ENCODE data around the gene ADGRD2. TPM values are rescaled to one million over a fixed set of nuclear protein-coding genes. Genes with fewer than 3 reads are reported as not detected.

ADGRD2 gene
- total and polyA plus RNA-seq, 2 of the 13 experiments (the other 11 are each of a cell fraction or from before 2014, with no cell fraction given): not detected

- TF ChIP-seq ZBTB4 (CRISPR knock-in tag; IDR thresholded peaks at IDR 0.05; ENCODE audit: borderline replicate concordance): peak; percentile 59; the same call in 1 of the 2 replicates
- 0 out of 2 replicates have a peak, but pooled peaks have one; percentile 29 for TF ChIP-seq NCOA1 (CRISPR knock-in tag; IDR thresholded peaks at IDR 0.05)
- TF ChIP-seq RXRA (CRISPR knock-in tag; IDR thresholded peaks at IDR 0.05): peak; percentile 26; the same call in 1 of the 2 replicates
- no peak for TF ChIP-seq MAFF (IDR thresholded peaks at IDR 0.05; ENCODE audit: low read depth, low read length)
- no peak for TF ChIP-seq ZNF597 (CRISPR knock-in tag; IDR thresholded peaks at IDR 0.05)
- TF ChIP-seq SALL2 (CRISPR knock-in tag; IDR thresholded peaks at IDR 0.05): no peak
- TF ChIP-seq ARID3A (IDR thresholded peaks at IDR 0.05; ENCODE audit: low read depth, low read length): no peak
- TF ChIP-seq ZMYM3 (CRISPR knock-in tag; IDR thresholded peaks at IDR 0.05): peak; percentile 82
- no peak for TF ChIP-seq TCF7L2 (IDR thresholded peaks at IDR 0.05; ENCODE audit: low read depth, low read length)
- TF ChIP-seq REPIN1 (CRISPR knock-in tag; IDR thresholded peaks at IDR 0.05; ENCODE audit: borderline replicate concordance, low read depth): 0 out of 2 replicates have a peak, but pooled peaks have one; percentile 26
- TF ChIP-seq ZNF883 (CRISPR knock-in tag; IDR thresholded peaks at IDR 0.05; ENCODE audit: not compliant biosample characterization): no peak
- TF ChIP-seq ZGPAT (CRISPR knock-in tag; IDR thresholded peaks at IDR 0.05): no peak
- TF ChIP-seq SIX1 (CRISPR knock-in tag; IDR thresholded peaks at IDR 0.05; ENCODE audit: borderline replicate concordance): no peak
- no peak for TF ChIP-seq SP4 (CRISPR knock-in tag; IDR thresholded peaks at IDR 0.05)
- peak; percentile 30 for TF ChIP-seq RBFOX2 (IDR thresholded peaks at IDR 0.05; ENCODE audit: low read depth, low read length)
- TF ChIP-seq ARID4A (CRISPR knock-in tag; IDR thresholded peaks at IDR 0.05; ENCODE audit: borderline replicate concordance): peak; percentile 42; the same call in 1 of the 2 replicates
These were observed 55.0 kb downstream of the ADGRD2 start (continued) for GRCh38 chr9:124505006-124505900.

All from HepG2 (cell line).